Measurements from ENCODE around the gene MS4A6E.

- no peak for TF ChIP-seq EZH2 (IDR thresholded peaks at IDR 0.05; ENCODE audit: low read depth)
- TF ChIP-seq CTCF (conservative IDR thresholded peaks at IDR 0.05), result no peak
These were observed 46.6 kb upstream of the MS4A6E start, which contains the start of gene MS4A4A for GRCh38 chr11:60280412-60280811.

All from PC-9 (cell line).